ENCODE measurements around the gene TM7SF3.

The TM7SF3 gene

GRCh38 chr12:27012982-27013255 is 1.3 kb downstream of the TM7SF3 start:
- TF ChIP-seq CTCF (IDR thresholded peaks at IDR 0.05; ENCODE audit: low read depth, low read length) = no peak
- Histone ChIP-seq H3K36me3 (no peaks in the 10 kb centered on the region; the same call in 1 of the 2 replicates), H3K9me3 (ENCODE audit: severe bottlenecking) (no peaks in the 10 kb centered on the region), H3K4me3 (ENCODE audit: low read depth, low read length) (no peak overlapping the region), H3K27ac (peak overlapping the region; percentile 67), H3K27me3 (ENCODE audit: insufficient read depth, low read depth, severe bottlenecking) (no peaks in the 10 kb centered on the region)
- DNase-seq = no peak

GRCh38 chr12:27012239-27012981 is 1.8 kb downstream of the TM7SF3 start:
- Histone ChIP-seq H3K4me3 (ENCODE audit: low read depth, low read length) (no peak overlapping the region), H3K9me3 (ENCODE audit: severe bottlenecking) (no peaks in the 10 kb centered on the region), H3K36me3 (no peaks in the 10 kb centered on the region; the same call in 1 of the 2 replicates), H3K27ac (no peak overlapping the region), H3K27me3 (ENCODE audit: insufficient read depth, low read depth, severe bottlenecking) (no peaks in the 10 kb centered on the region)
- no peak for TF ChIP-seq CTCF (IDR thresholded peaks at IDR 0.05; ENCODE audit: low read depth, low read length)
- DNase-seq = no peak

GRCh38 chr12:27009881-27010301 is 4.3 kb downstream of the TM7SF3 start:
- Histone ChIP-seq H3K9me3 (ENCODE audit: severe bottlenecking) (no peaks in the 10 kb centered on the region), H3K4me3 (ENCODE audit: low read depth, low read length) (no peak overlapping the region), H3K27ac (no peak overlapping the region), H3K36me3 (no peaks in the 10 kb centered on the region; the same call in 1 of the 2 replicates), H3K27me3 (ENCODE audit: insufficient read depth, low read depth, severe bottlenecking) (no peaks in the 10 kb centered on the region)
- no peak for TF ChIP-seq CTCF (IDR thresholded peaks at IDR 0.05; ENCODE audit: low read depth, low read length)
- DNase-seq = no peak

- H3K27ac ChIP-seq = no peak overlapping the region
- no peak overlapping the region for H3K4me3 ChIP-seq (ENCODE audit: low read depth, low read length)
- DNase-seq = no peak
- no peaks in the 10 kb centered on the region for H3K27me3 ChIP-seq (ENCODE audit: insufficient read depth, low read depth, severe bottlenecking)
- no peaks in the 10 kb centered on the region for H3K9me3 ChIP-seq (ENCODE audit: severe bottlenecking)
- TF ChIP-seq CTCF (IDR thresholded peaks at IDR 0.05; ENCODE audit: low read depth, low read length) = no peak
- H3K36me3 ChIP-seq = no peaks in the 10 kb centered on the region; the same call in 1 of the 2 replicates
These were observed 6.1 kb downstream of the TM7SF3 start for GRCh38 chr12:27008081-27008480.

GRCh38 chr12:27006797-27007467 is 7.3 kb downstream of the TM7SF3 start:
- no peak overlapping the region for H3K27ac ChIP-seq
- no peak overlapping the region for H3K4me3 ChIP-seq (ENCODE audit: low read depth, low read length)
- H3K27me3 ChIP-seq (ENCODE audit: insufficient read depth, low read depth, severe bottlenecking) = no peaks in the 10 kb centered on the region
- no peaks in the 10 kb centered on the region; the same call in 1 of the 2 replicates for H3K36me3 ChIP-seq
- DNase-seq = no peak
- no peaks in the 10 kb centered on the region for H3K9me3 ChIP-seq (ENCODE audit: severe bottlenecking)
- no peak for TF ChIP-seq CTCF (IDR thresholded peaks at IDR 0.05; ENCODE audit: low read depth, low read length)

Data from WERI-Rb-1 (cell line).